Body of pancreas (tissue), 4 donors: Measurements from ENCODE around the gene CD52.

Experiments
- CTCF ChIP-seq, 7 experiments: fragments of 450-650 bp in 4 of 7; fragments of 200-600 bp in 3 of 7; sonication (generic) in 3 of 7; IDR thresholded peaks; one replicate each; pipeline ENCODE4 v1.5.1; 2016 to 2019; ENCODE audit warnings: antibody characterized with exemption in 7 of 7
- POLR2A ChIP-seq, 3 donors: fragments of 450-650 bp; IDR thresholded peaks; one replicate each; pipeline ENCODE4 v1.6.1; 2016; ENCODE audit warnings: antibody characterized with exemption in 3 of 3, mild to moderate bottlenecking in 2 of 3

GRCh38 chr1:26287811-26288210 lies 29.9 kb upstream of the CD52 start:
- TF ChIP-seq CTCF (IDR thresholded peaks at IDR 0.05) (no peak), POLR2A (IDR thresholded peaks at IDR 0.05) (no peak)
